Adrenal gland (tissue), 5 donors: ENCODE measurements around the gene FAM76A.

Experiments used
- POLR2A ChIP-seq, 2 donors: fragments of 450-650 bp; IDR thresholded peaks; one replicate each; pipeline ENCODE4 v1.6.1; 2017; ENCODE audit warnings: antibody characterized with exemption in 2 of 2, mild to moderate bottlenecking in 2 of 2, moderate library complexity in 1 of 2
- TF ChIP-seq, protein P1 (sequence below), 6 experiments: fragments of 450-650 bp in 4 of 6; fragments of 200-600 bp in 2 of 6; sonication (generic) in 1 of 6; IDR thresholded peaks; 1 replicate in 5 of 6; 2 replicates in 1 of 6; pipeline versions ENCODE4 v1.5.1 to v1.8.0; 2016 to 2021; ENCODE audit warnings: antibody characterized with exemption in 6 of 6, mild to moderate bottlenecking in 2 of 6, moderate library complexity in 1 of 6
- donor health status: DM: no; HTN: no; CAD: no.

DNA sequence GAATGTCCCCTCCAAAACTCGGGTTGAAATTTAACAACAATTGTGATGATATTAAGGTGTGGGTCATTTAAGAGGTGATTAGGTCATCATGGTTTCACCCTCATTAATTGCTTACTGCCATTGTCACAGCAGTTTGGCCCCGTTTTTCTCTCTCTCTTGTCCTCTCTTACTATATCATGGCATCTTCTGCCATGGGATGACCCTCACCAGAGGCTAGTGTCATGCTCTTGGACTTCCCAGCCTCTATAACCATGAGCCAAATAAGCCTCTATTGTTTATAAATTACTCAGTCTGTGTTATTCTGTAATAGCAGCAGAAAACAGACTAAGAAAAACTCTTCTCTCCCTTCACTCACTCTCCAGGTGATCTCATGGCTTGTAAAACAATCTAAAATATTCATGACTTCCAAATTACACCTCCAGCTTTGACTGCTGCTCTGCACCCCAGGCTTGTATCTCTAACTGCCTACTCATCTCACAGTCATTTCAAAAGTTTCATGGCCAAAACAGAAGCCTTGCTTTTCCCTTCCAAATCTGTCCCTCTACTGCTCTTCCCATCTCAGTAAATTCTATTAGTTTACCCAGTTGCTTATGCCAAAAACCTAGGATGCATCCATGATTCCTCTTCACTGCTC, 9.4 kb upstream of the FAM76A start:
- TF ChIP-seq, protein P1, sequence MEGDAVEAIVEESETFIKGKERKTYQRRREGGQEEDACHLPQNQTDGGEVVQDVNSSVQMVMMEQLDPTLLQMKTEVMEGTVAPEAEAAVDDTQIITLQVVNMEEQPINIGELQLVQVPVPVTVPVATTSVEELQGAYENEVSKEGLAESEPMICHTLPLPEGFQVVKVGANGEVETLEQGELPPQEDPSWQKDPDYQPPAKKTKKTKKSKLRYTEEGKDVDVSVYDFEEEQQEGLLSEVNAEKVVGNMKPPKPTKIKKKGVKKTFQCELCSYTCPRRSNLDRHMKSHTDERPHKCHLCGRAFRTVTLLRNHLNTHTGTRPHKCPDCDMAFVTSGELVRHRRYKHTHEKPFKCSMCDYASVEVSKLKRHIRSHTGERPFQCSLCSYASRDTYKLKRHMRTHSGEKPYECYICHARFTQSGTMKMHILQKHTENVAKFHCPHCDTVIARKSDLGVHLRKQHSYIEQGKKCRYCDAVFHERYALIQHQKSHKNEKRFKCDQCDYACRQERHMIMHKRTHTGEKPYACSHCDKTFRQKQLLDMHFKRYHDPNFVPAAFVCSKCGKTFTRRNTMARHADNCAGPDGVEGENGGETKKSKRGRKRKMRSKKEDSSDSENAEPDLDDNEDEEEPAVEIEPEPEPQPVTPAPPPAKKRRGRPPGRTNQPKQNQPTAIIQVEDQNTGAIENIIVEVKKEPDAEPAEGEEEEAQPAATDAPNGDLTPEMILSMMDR (IDR thresholded peaks at IDR 0.05), result no peak
- no peak for TF ChIP-seq POLR2A (IDR thresholded peaks at IDR 0.05)
